ENCODE measurements around the gene KCTD19. TPM values are rescaled to one million over a fixed set of nuclear protein-coding genes. Genes with fewer than 3 reads are reported as not detected.

KCTD19 gene
- polyA plus RNA-seq, 2 donors = not detected

GRCh38 chr16:67304020-67304419 is 22.5 kb downstream of the KCTD19 start:
- peaks cover 0 to 5% of the 10 kb centered on the region in 2 donors for H3K4me1 ChIP-seq (ENCODE audit: control insufficient read depth in 2 of 2, insufficient read depth in 2 of 2, low read length in 1 of 2)
- no peaks in the 10 kb centered on the region for H3K36me3 ChIP-seq (ENCODE audit: control insufficient read depth in 2 of 2, insufficient read depth in 2 of 2, low read length in 1 of 2)
- no peaks in the 10 kb centered on the region for H3K9me3 ChIP-seq (ENCODE audit: control insufficient read depth in 2 of 2, insufficient read depth in 1 of 2, low read depth in 1 of 2, low read length in 1 of 2)
- H3K27ac ChIP-seq (ENCODE audit: low read depth in 2 of 2, low read length in 1 of 2) = no peak overlapping the region
- H3K4me3 ChIP-seq (ENCODE audit: low read depth in 1 of 2, low read length in 2 of 2) = no peak overlapping the region
- WGBS, 2 donors = 49 to 69% methylated on average over 1 of the region's 1 CpG
- no peaks in the 10 kb centered on the region for H3K27me3 ChIP-seq (ENCODE audit: control insufficient read depth in 1 of 2, insufficient read depth in 2 of 2, low read length in 2 of 2)

- WGBS, 2 donors = 84 to 89% methylated on average over 8 of the region's 8 CpGs
- no peak overlapping the region for H3K4me3 ChIP-seq (ENCODE audit: low read depth in 1 of 2, low read length in 2 of 2)
- H3K4me1 ChIP-seq (ENCODE audit: control insufficient read depth in 2 of 2, insufficient read depth in 2 of 2, low read length in 1 of 2) = peaks cover 2 to 5% of the 10 kb centered on the region in 2 donors
- no peaks in the 10 kb centered on the region for H3K27me3 ChIP-seq (ENCODE audit: control insufficient read depth in 1 of 2, insufficient read depth in 2 of 2, low read length in 2 of 2)
- no peaks in the 10 kb centered on the region for H3K36me3 ChIP-seq (ENCODE audit: control insufficient read depth in 2 of 2, insufficient read depth in 2 of 2, low read length in 1 of 2)
- H3K9me3 ChIP-seq (ENCODE audit: control insufficient read depth in 2 of 2, insufficient read depth in 1 of 2, low read depth in 1 of 2, low read length in 1 of 2) = no peaks in the 10 kb centered on the region
- H3K27ac ChIP-seq (ENCODE audit: low read depth in 2 of 2, low read length in 1 of 2) = no peak overlapping the region
These were observed 23.6 kb downstream of the KCTD19 start for GRCh38 chr16:67302970-67303369.

- H3K4me1 ChIP-seq (ENCODE audit: control insufficient read depth in 2 of 2, insufficient read depth in 2 of 2, low read length in 1 of 2) = peaks cover 2 to 5% of the 10 kb centered on the region in 2 donors
- no peaks in the 10 kb centered on the region for H3K9me3 ChIP-seq (ENCODE audit: control insufficient read depth in 2 of 2, insufficient read depth in 1 of 2, low read depth in 1 of 2, low read length in 1 of 2)
- no peak overlapping the region for H3K27ac ChIP-seq (ENCODE audit: low read depth in 2 of 2, low read length in 1 of 2)
- H3K36me3 ChIP-seq (ENCODE audit: control insufficient read depth in 2 of 2, insufficient read depth in 2 of 2, low read length in 1 of 2) = no peaks in the 10 kb centered on the region
- WGBS, 2 donors = 79 to 80% methylated on average over 7 of the region's 7 CpGs
- no peaks in the 10 kb centered on the region for H3K27me3 ChIP-seq (ENCODE audit: control insufficient read depth in 1 of 2, insufficient read depth in 2 of 2, low read length in 2 of 2)
- H3K4me3 ChIP-seq (ENCODE audit: low read depth in 1 of 2, low read length in 2 of 2) = no peak overlapping the region
These were observed 24.5 kb downstream of the KCTD19 start for GRCh38 chr16:67302076-67302475.

GRCh38 chr16:67301080-67301782 is 25.3 kb downstream of the KCTD19 start:
- no peak overlapping the region for H3K27ac ChIP-seq (ENCODE audit: low read depth in 2 of 2, low read length in 1 of 2)
- no peak overlapping the region for H3K4me3 ChIP-seq (ENCODE audit: low read depth in 1 of 2, low read length in 2 of 2)
- peaks cover 2 to 5% of the 10 kb centered on the region in 2 donors for H3K4me1 ChIP-seq (ENCODE audit: control insufficient read depth in 2 of 2, insufficient read depth in 2 of 2, low read length in 1 of 2)
- no peaks in the 10 kb centered on the region for H3K36me3 ChIP-seq (ENCODE audit: control insufficient read depth in 2 of 2, insufficient read depth in 2 of 2, low read length in 1 of 2)
- H3K9me3 ChIP-seq (ENCODE audit: control insufficient read depth in 2 of 2, insufficient read depth in 1 of 2, low read depth in 1 of 2, low read length in 1 of 2) = no peaks in the 10 kb centered on the region
- H3K27me3 ChIP-seq (ENCODE audit: control insufficient read depth in 1 of 2, insufficient read depth in 2 of 2, low read length in 2 of 2) = no peaks in the 10 kb centered on the region
- 54 to 57% methylated on average over 11 of the region's 11 CpGs for WGBS, 2 donors

GRCh38 chr16:67299269-67299668 is 27.3 kb downstream of the KCTD19 start:
- H3K9me3 ChIP-seq (ENCODE audit: control insufficient read depth in 2 of 2, insufficient read depth in 1 of 2, low read depth in 1 of 2, low read length in 1 of 2) = no peaks in the 10 kb centered on the region
- no peaks in the 10 kb centered on the region for H3K27me3 ChIP-seq (ENCODE audit: control insufficient read depth in 1 of 2, insufficient read depth in 2 of 2, low read length in 2 of 2)
- H3K36me3 ChIP-seq (ENCODE audit: control insufficient read depth in 2 of 2, insufficient read depth in 2 of 2, low read length in 1 of 2) = no peaks in the 10 kb centered on the region
- no peak overlapping the region for H3K4me3 ChIP-seq (ENCODE audit: low read depth in 1 of 2, low read length in 2 of 2)
- H3K4me1 ChIP-seq (ENCODE audit: control insufficient read depth in 2 of 2, insufficient read depth in 2 of 2, low read length in 1 of 2) = peaks cover 2 to 5% of the 10 kb centered on the region in 2 donors
- WGBS, 2 donors = 93 to 95% methylated on average over 15 of the region's 15 CpGs
- no peak overlapping the region for H3K27ac ChIP-seq (ENCODE audit: low read depth in 2 of 2, low read length in 1 of 2)

GRCh38 chr16:67298277-67298676 is 28.3 kb downstream of the KCTD19 start:
- 94 to 96% methylated on average over 9 of the region's 9 CpGs for WGBS, 2 donors
- H3K36me3 ChIP-seq (ENCODE audit: control insufficient read depth in 2 of 2, insufficient read depth in 2 of 2, low read length in 1 of 2) = no peaks in the 10 kb centered on the region
- H3K9me3 ChIP-seq (ENCODE audit: control insufficient read depth in 2 of 2, insufficient read depth in 1 of 2, low read depth in 1 of 2, low read length in 1 of 2) = no peaks in the 10 kb centered on the region
- H3K27me3 ChIP-seq (ENCODE audit: control insufficient read depth in 1 of 2, insufficient read depth in 2 of 2, low read length in 2 of 2) = no peaks in the 10 kb centered on the region
- H3K27ac ChIP-seq (ENCODE audit: low read depth in 2 of 2, low read length in 1 of 2) = no peak overlapping the region
- peaks cover 2 to 5% of the 10 kb centered on the region in 2 donors for H3K4me1 ChIP-seq (ENCODE audit: control insufficient read depth in 2 of 2, insufficient read depth in 2 of 2, low read length in 1 of 2)
- no peak overlapping the region for H3K4me3 ChIP-seq (ENCODE audit: low read depth in 1 of 2, low read length in 2 of 2)

- Histone ChIP-seq H3K9me3 (ENCODE audit: control insufficient read depth in 2 of 2, insufficient read depth in 1 of 2, low read depth in 1 of 2, low read length in 1 of 2) (no peaks in the 10 kb centered on the region), H3K36me3 (ENCODE audit: control insufficient read depth in 2 of 2, insufficient read depth in 2 of 2, low read length in 1 of 2) (no peaks in the 10 kb centered on the region), H3K27ac (ENCODE audit: low read depth in 2 of 2, low read length in 1 of 2) (no peak overlapping the region), H3K27me3 (ENCODE audit: control insufficient read depth in 1 of 2, insufficient read depth in 2 of 2, low read length in 2 of 2) (no peaks in the 10 kb centered on the region), H3K4me3 (ENCODE audit: low read depth in 1 of 2, low read length in 2 of 2) (no peak overlapping the region), H3K4me1 (ENCODE audit: control insufficient read depth in 2 of 2, insufficient read depth in 2 of 2, low read length in 1 of 2) (peaks cover 2 to 3% of the 10 kb centered on the region in 2 donors)
- WGBS, 2 donors = 50 to 54% methylated on average over 3 of the region's 3 CpGs
These were observed 30.1 kb downstream of the KCTD19 start for GRCh38 chr16:67296420-67296819.

- no peaks in the 10 kb centered on the region for H3K9me3 ChIP-seq (ENCODE audit: control insufficient read depth in 2 of 2, insufficient read depth in 1 of 2, low read depth in 1 of 2, low read length in 1 of 2)
- no peak overlapping the region for H3K27ac ChIP-seq (ENCODE audit: low read depth in 2 of 2, low read length in 1 of 2)
- WGBS, 2 donors = 68 to 70% methylated on average over 7 of the region's 7 CpGs
- no peak overlapping the region for H3K4me3 ChIP-seq (ENCODE audit: low read depth in 1 of 2, low read length in 2 of 2)
- peaks cover 2 to 3% of the 10 kb centered on the region in 2 donors for H3K4me1 ChIP-seq (ENCODE audit: control insufficient read depth in 2 of 2, insufficient read depth in 2 of 2, low read length in 1 of 2)
- no peaks in the 10 kb centered on the region for H3K27me3 ChIP-seq (ENCODE audit: control insufficient read depth in 1 of 2, insufficient read depth in 2 of 2, low read length in 2 of 2)
- no peaks in the 10 kb centered on the region for H3K36me3 ChIP-seq (ENCODE audit: control insufficient read depth in 2 of 2, insufficient read depth in 2 of 2, low read length in 1 of 2)
These were observed 31.6 kb downstream of the KCTD19 start for GRCh38 chr16:67294938-67295361.

GRCh38 chr16:67294171-67294757 is 32.3 kb downstream of the KCTD19 start:
- H3K9me3 ChIP-seq (ENCODE audit: control insufficient read depth in 2 of 2, insufficient read depth in 1 of 2, low read depth in 1 of 2, low read length in 1 of 2) = no peaks in the 10 kb centered on the region
- no peak overlapping the region for H3K27ac ChIP-seq (ENCODE audit: low read depth in 2 of 2, low read length in 1 of 2)
- H3K36me3 ChIP-seq (ENCODE audit: control insufficient read depth in 2 of 2, insufficient read depth in 2 of 2, low read length in 1 of 2) = no peaks in the 10 kb centered on the region
- H3K4me3 ChIP-seq (ENCODE audit: low read depth in 1 of 2, low read length in 2 of 2) = no peak overlapping the region
- 84 to 89% methylated on average over 4 of the region's 4 CpGs for WGBS, 2 donors
- no peaks in the 10 kb centered on the region for H3K27me3 ChIP-seq (ENCODE audit: control insufficient read depth in 1 of 2, insufficient read depth in 2 of 2, low read length in 2 of 2)
- H3K4me1 ChIP-seq (ENCODE audit: control insufficient read depth in 2 of 2, insufficient read depth in 2 of 2, low read length in 1 of 2) = peaks cover 2 to 3% of the 10 kb centered on the region in 2 donors

- Histone ChIP-seq H3K9me3 (ENCODE audit: control insufficient read depth in 2 of 2, insufficient read depth in 1 of 2, low read depth in 1 of 2, low read length in 1 of 2) (no peaks in the 10 kb centered on the region), H3K27ac (ENCODE audit: low read depth in 2 of 2, low read length in 1 of 2) (no peak overlapping the region), H3K4me3 (ENCODE audit: low read depth in 1 of 2, low read length in 2 of 2) (no peak overlapping the region), H3K27me3 (ENCODE audit: control insufficient read depth in 1 of 2, insufficient read depth in 2 of 2, low read length in 2 of 2) (no peaks in the 10 kb centered on the region), H3K36me3 (ENCODE audit: control insufficient read depth in 2 of 2, insufficient read depth in 2 of 2, low read length in 1 of 2) (peaks cover 0 to 3% of the 10 kb centered on the region in 2 donors), H3K4me1 (ENCODE audit: control insufficient read depth in 2 of 2, insufficient read depth in 2 of 2, low read length in 1 of 2) (peaks cover 0 to 3% of the 10 kb centered on the region in 2 donors)
- 82 to 91% methylated on average over 7 of the region's 7 CpGs for WGBS, 2 donors
These were observed 35.1 kb downstream of the KCTD19 start for GRCh38 chr16:67291461-67291860.
